Prostate gland (tissue), 2 donors: ENCODE data around the gene KIAA1755. TPM values are rescaled to one million over a fixed set of nuclear protein-coding genes. Genes with fewer than 3 reads are reported as not detected.

Source experiments
- DNase-seq: peaks from one replicate; pipeline ENCODE4 v3.0.0-alpha.2; 2019; ENCODE audit warnings: low spot score
- H3K27ac ChIP-seq, 2 donors: fragments of 200-600 bp; sonication (generic); 2 replicates each; pipeline ENCODE4 v1.5.1; 2017 to 2019
- H3K27me3 ChIP-seq: fragments of 200-600 bp; sonication (generic); replicated peaks from 2 replicates; pipeline ENCODE4 v1.5.1; 2019; ENCODE audit not compliant: insufficient read depth
- H3K36me3 ChIP-seq, 2 donors: fragments of 200-600 bp; sonication (generic); 1 replicate in 1 of 2; 2 replicates in 1 of 2; pipeline versions ENCODE4 v1.5.1 to v1.8.1; 2017 to 2019
- H3K4me1 ChIP-seq: fragments of 200-600 bp; sonication (generic); replicated peaks from 2 replicates; pipeline ENCODE4 v1.5.1; 2019
- H3K4me3 ChIP-seq, 2 donors: fragments of 200-600 bp; sonication (generic); 2 replicates each; pipeline ENCODE4 v1.5.1; 2017 to 2019
- H3K9me3 ChIP-seq: fragments of 200-600 bp; sonication (generic); 2 replicates; pipeline ENCODE4 v1.5.1; 2017
- POLR2A ChIP-seq: fragments of 450-650 bp; IDR thresholded peaks from one replicate; pipeline ENCODE4 v1.6.1; 2016; ENCODE audit warnings: antibody characterized with exemption, mild to moderate bottlenecking
- POLR2AphosphoS5 ChIP-seq: sonication (generic); formaldehyde crosslinking; IDR thresholded peaks from one replicate; pipeline ENCODE4 v1.6.1; 2017; ENCODE audit warnings: antibody characterized with exemption
- WGBS: methylation state at CpG from one replicate; pipeline ENCODE4 v1.1.5; 2018; 5-methylcytosine and 5-hydroxymethylcytosine counted together
- intact Hi-C: fragments of 100-400 bp; cut with DNase I; formaldehyde crosslinking; loops from one replicate; pipeline ENCODE4 v1.14.2; 2022
- total RNA-seq, 2 donors: library from RNA; depleted of rRNA; stranded (reverse); fragments of >200 nt; gene quantifications; one replicate each; pipeline ENCODE4 v1.1.0, GENCODE V29; 2016
- TF ChIP-seq, protein P1 (sequence below), 4 experiments: fragments of 200-600 bp in 2 of 4; fragments of 450-650 bp in 2 of 4; sonication (generic) in 2 of 4; IDR thresholded peaks; 1 replicate in 3 of 4; 2 replicates in 1 of 4; pipeline ENCODE4 v1.5.1; 2016 to 2019; ENCODE audit warnings: antibody characterized with exemption in 4 of 4, mild to moderate bottlenecking in 2 of 4, moderate library complexity in 2 of 4

Gene KIAA1755
- total RNA-seq, 2 donors from 2014 or later = 5.0 to 10.8 TPM

DNA sequence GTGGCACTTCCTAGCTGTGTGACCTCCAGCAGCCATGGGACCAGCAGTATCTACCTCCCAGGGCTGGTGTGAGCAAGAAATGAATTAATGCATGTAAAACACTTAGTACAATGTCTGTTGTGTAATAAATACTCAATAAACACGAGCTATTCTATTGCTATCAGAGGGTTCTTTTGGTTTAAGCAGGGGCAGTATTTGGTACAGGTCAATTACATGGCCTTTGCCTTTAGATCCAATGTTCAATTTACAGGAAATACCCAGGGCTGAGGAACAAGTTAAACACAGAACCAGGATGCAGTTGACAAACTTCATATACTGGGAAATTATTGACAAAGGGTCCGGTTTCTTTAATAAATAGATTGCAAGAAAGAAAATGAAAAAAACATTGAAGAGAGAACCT lies 98.4 kb downstream of the KIAA1755 start:
- intact Hi-C loops = loop anchor here (5.0 kb wide), 1 partner anchor 85 kb away; no protein-coding TSS in a partner anchor
- Histone ChIP-seq H3K4me1 (peaks cover 2% of the 10 kb centered on the region), H3K27ac (no peak overlapping the region), H3K27me3 (no peaks in the 10 kb centered on the region), H3K9me3 (no peaks in the 10 kb centered on the region), H3K4me3 (no peak overlapping the region), H3K36me3 (no peaks in the 10 kb centered on the region)
- WGBS = 53% methylated on average over 2 of the region's 2 CpGs
- no peak for DNase-seq
- TF ChIP-seq POLR2A (no peak), POLR2AphosphoS5 (no peak)
- TF ChIP-seq, protein P1, sequence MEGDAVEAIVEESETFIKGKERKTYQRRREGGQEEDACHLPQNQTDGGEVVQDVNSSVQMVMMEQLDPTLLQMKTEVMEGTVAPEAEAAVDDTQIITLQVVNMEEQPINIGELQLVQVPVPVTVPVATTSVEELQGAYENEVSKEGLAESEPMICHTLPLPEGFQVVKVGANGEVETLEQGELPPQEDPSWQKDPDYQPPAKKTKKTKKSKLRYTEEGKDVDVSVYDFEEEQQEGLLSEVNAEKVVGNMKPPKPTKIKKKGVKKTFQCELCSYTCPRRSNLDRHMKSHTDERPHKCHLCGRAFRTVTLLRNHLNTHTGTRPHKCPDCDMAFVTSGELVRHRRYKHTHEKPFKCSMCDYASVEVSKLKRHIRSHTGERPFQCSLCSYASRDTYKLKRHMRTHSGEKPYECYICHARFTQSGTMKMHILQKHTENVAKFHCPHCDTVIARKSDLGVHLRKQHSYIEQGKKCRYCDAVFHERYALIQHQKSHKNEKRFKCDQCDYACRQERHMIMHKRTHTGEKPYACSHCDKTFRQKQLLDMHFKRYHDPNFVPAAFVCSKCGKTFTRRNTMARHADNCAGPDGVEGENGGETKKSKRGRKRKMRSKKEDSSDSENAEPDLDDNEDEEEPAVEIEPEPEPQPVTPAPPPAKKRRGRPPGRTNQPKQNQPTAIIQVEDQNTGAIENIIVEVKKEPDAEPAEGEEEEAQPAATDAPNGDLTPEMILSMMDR (IDR thresholded peaks at IDR 0.05) = no peak

DNA sequence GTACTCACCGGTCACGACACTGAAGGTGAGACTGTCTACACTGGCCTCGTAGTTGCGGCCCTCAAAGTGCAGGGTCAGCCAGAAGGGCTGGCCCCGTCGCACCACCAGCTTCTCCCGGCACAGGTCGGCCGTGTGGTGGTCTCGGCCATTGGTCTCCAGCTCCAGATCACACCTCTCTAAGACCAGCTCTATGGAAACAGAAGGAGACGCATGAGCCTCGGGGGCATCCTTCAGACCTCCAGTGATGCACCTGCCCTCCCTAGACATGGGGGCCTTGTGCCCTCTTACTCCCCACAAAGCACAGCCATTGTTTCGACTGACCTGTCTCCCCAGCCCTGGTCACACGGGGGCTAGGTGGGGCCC lies 99.1 kb downstream of the KIAA1755 start:
- Histone ChIP-seq H3K36me3 (no peaks in the 10 kb centered on the region), H3K4me3 (no peak overlapping the region), H3K27me3 (no peaks in the 10 kb centered on the region), H3K9me3 (no peaks in the 10 kb centered on the region), H3K4me1 (peaks cover 2% of the 10 kb centered on the region), H3K27ac (no peak overlapping the region)
- intact Hi-C loops = loop anchor here (5.0 kb wide), 1 partner anchor 84 kb away; no protein-coding TSS in a partner anchor
- 91% methylated on average over 7 of the region's 14 CpGs for WGBS
- no peak for DNase-seq
- TF ChIP-seq, protein P1 (IDR thresholded peaks at IDR 0.05) = no peak
- TF ChIP-seq POLR2AphosphoS5 (no peak), POLR2A (no peak)

Other genes with a start within 250 kb of the KIAA1755 start
- gene TTI1, start 227.3 kb downstream of the KIAA1755 start, total RNA-seq = 10 to 100 TPM; 14.8 to 26.2 TPM
- 10 to 100 TPM; 21.9 to 27.5 TPM for gene RPRD1B, start 227.0 kb downstream of the KIAA1755 start, total RNA-seq
- 100 to 1,000 TPM in 1 of 2 donors, 10 to 100 TPM in 1; 39.6 to 157 TPM for gene TGM2, start 95.5 kb downstream of the KIAA1755 start, total RNA-seq
- gene BPI, start 43.4 kb upstream of the KIAA1755 start, total RNA-seq = 1 to 10 TPM in 1 of 2 donors, under 1 TPM in 1; 0.41 to 4.5 TPM
- gene LBP, start 85.7 kb upstream of the KIAA1755 start, total RNA-seq = 1 to 10 TPM in 1 of 2 donors, not detected in 1; 1.1 TPM
- gene SNHG17, start 174.6 kb upstream of the KIAA1755 start, total RNA-seq = 10 to 100 TPM; 21.8 to 28.2 TPM
- 10 to 100 TPM; 45.6 to 50.6 TPM for gene RALGAPB, start 212.1 kb upstream of the KIAA1755 start, total RNA-seq